HG03280 (cell line): ENCODE measurements around the gene HMGN4.

Experiments
- ATAC-seq: cut with Tn5 transposase; IDR thresholded peaks from one replicate; pipeline ENCODE4 v1.9.1; 2021; ENCODE audit warnings: mild to moderate bottlenecking, moderate library complexity; ENCODE audit not compliant: unreplicated experiment

Gene HMGN4

GRCh38 chr6:26576929-26577719 lies 39.0 kb downstream of the HMGN4 start:
- ATAC-seq: no peak

GRCh38 chr6:26577720-26578072 lies 39.5 kb downstream of the HMGN4 start:
- ATAC-seq: no peak

- no peak for ATAC-seq
Measured at GRCh38 chr6:26578279-26578678, 40.1 kb downstream of the HMGN4 start.

DNA sequence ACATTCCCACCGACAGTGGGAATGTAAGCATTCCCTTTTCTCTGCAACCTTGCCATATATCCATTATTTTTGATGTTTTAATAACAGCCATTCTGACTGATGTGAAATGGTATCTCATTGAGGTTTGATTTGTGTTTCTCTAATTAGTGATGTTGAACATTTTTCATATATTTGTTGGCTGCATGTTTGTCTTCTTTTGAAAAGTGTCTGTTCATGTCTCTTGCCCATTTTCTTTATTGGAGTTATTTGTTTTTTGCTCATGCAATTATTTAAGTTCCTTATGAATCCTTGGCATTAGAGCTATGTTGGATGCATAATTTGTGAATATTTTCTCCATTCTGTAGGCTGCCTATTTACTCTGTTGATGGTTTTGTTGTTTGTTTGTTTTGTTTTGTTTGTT lies 40.6 kb downstream of the HMGN4 start:
- no peak for ATAC-seq

DNA sequence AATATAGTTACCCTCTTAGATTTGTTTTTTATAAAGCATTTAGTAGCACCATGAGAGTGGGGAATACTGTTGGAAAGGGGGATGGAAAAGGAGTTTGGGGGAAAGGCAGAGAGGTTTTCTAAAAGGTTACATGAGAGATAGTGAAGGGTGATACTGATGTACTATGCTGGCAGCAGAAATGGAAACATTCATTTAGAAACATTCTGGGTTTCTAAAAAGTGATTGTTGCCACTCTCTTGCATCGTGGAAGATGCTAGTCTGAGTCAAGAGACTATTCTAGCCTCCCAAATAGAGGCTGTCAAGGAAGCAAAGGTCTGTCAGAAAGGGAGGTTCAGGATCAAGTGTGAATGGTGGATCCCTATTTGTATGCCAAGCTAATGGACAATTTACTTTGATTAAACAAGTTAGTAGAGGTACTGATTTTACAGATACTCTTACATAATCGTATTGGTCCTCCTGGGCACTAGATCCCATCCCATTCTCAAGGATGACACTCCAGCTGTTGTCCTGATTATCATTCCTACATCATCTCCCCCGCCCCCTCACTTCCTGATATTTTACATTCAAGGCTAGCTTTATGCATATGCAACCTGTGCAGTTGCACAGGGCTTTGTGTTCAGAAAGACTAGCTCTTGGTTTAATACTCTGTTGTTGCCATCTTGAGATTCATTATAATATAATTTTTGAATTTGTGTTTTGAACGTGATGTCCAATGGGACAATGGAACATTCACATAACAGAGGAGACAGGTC lies 43.2 kb downstream of the HMGN4 start:
- no peak for ATAC-seq

- ATAC-seq: no peak
Measured at GRCh38 chr6:26588965-26589364, 50.8 kb downstream of the HMGN4 start.

DNA sequence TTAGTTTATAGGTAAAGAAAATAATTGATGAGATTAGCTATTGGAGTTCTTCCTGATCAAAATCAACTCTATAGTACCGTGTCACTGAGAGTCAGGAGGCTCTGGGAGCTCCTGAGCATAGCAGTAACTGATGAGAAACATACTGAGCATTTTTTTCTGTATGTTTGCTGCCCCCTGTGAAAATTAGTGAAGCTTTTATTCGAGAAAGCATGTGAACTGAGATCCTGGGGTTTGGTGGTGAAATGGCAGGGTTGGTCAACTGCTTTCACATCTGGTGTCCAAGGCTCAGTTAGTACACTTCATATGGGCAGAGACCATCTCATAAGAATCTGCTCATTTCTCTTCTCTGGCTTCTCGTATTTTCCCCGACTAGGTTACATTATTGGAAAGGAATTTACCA lies 54.5 kb downstream of the HMGN4 start:
- no peak for ATAC-seq

DNA sequence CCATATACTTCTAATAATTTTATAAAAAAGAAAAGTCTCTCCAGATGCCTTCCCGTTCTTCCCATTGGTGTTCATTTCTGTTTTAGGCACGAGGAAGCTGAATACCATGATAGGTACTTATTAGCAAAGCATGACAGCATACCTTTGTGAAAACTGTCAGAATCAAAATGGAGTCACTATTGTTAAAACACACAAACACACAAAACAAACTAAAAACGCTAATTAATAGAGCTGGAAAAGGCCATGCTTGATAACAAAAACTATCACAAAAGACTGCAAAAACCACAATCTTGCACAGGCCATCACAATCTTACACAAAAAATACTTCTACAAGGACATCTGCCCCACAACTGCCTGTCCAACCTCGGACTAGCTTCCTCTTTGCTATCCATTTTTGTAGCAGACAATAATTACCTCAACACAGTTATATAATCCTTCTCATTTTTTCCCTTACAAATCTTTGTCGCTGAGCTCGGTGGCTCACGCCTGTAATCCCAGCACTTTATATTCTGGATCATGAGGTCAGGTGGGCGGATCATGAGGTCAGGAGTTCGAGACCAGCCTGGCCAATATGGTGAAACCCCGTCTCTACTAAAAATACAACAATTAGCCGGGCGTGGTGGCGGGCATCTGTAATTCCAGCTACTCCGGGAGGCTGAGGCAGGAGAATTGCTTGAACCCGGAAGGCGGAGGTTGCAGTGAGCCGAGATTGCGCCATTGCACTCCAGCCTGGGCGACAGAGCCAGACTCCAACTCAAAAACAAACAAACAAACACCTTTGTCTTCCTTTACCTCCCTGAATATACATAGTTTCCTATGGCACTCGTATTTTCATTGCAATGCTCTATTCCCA lies 55.3 kb downstream of the HMGN4 start:
- no peak for ATAC-seq

- ATAC-seq: no peak
Measured at GRCh38 chr6:26594131-26594498, 55.9 kb downstream of the HMGN4 start.

GRCh38 chr6:26594730-26595632 lies 56.8 kb downstream of the HMGN4 start:
- no peak for ATAC-seq

DNA sequence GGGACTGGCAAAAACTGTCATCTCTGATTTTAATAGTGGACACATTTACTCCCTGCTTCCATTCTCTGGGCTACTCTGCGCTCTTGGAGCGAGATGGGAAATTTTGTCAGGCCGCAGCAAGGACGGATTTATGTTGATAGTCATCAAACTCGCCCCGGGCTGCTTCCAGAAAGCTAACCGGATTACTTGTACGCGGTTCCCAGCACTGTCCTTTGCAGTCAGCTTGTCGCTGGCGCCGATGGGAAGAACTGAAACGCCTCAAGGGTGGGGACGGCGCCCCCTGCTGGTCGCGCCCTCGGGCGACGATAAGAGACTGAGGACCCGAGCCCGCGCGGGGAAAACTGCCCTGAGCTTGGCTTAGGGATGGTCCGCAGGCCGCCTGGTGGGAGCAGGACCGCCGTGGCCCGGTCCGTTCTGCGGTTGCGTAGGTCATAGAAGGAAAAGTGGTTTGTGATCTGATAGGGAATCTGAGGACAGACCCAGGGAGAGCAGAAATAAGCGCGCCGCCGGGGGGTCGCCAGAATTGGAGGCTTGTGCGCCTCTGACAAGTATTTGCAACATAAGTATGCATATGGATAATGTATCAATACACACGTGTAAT lies 57.6 kb downstream of the HMGN4 start:
- ATAC-seq: peak; percentile 53
